ENCODE results near the gene MRPS34.
"Not testable (repeated sequence)": the region's sequence is repeated elsewhere in the genome, so short reads cannot be mapped to it uniquely, and the experiment has no call there.

The MRPS34 gene

DNA sequence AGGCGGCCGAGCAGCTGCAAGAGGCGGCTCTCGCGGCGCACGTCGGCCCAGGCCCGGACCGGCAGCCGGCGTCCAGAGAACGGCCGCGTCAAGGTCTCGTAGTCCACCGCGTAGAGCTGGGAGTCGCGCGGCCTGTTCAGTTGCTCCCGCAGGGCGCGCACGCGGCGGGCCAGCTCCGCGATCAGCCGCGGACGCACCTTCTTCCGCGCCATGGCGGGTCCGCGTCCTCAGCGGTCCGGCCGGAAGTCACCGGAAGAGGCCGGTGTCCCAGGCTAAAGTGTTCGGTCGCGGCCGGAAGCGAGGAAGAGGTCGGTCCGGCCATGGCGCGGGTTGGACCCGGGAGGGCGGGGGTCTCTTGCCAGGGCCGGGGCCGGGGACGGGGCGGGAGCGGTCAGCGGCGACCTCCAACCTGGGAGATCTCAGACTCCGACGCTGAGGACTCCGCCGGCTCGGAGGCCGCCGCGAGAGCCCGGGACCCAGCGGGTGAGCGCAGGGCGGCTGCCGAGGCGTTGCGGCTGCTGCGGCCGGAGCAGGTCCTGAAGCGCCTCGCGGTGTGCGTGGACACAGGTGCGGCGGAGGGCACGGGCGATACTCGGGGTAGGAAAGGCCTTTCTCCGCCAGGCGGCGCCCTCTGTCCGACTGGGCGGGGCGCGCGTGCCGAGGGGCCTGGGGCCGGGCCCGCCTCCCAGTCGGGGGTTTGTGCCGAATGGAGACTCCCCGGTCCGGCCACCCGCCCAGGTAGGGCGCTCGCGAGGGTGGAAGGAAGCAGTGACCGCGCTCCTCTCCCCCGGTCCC, at the start of gene MRPS34:
MRPS34 (minus strand) TSS at position 227 of the 795 bp plus-strand sequence; CDS start at position 212, 15 bp downstream.
- peak; percentile 57 to 61 for DNase-seq (ENCODE audit: low read depth in 2 of 2, low spot score in 1 of 2)

DNA sequence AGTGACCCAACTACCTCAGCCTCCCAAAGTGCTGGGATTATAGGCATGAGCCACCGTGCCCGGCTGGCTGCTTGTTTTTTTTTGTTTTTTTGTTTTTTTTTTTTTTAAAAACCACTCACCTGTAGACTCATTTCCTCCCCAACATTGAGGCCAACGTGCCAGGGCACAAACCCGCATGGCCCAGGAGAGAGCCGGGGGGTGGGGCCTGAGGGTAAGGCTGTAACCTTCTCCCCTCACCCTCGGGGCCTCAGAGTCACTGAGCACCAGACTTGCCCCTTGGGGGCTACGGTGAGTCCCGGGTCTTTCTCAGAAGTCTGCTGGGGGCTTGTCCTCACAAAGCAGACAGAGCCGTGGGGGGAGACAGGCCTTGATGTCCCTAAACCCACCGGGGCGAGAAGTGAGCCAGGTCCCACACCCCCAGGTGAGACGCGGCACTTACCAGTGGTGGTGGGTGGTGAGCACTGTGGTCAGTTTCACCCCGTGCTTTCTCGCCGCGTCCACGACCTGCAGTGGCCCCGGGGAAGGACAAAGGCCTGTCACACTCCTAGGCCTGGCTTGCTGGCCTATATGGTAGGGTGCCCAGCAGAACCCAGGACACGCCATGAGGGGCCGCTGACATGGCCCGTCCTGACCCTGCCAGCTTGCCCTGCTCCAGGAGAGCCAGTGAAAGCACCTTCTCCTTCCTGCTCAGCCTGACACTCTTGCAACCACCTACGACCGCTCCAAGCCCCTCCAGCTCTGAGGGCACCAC, 49.1 kb upstream of the MRPS34 start:
- DNase-seq (ENCODE audit: low read depth in 2 of 2, low spot score in 1 of 2): no peak

DNA sequence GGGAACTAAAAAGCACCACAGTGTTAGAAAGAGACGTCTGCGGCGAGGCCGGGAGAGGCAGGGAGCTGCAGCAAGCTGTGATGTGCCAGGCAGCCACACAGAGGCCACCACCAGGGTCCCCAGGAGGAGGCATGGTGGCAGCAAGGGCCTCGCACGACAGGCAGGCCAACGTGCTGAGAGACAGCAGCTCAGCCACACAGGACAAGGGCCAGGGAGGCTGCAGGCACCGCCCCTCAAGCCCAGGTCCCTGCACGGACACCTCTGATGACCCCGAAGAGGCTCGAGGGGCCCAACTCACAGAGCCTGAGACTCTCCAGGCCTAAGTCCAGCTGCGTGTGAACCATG, 48.0 kb upstream of the MRPS34 start:
- no peak for DNase-seq (ENCODE audit: low read depth in 2 of 2, low spot score in 1 of 2)

DNA sequence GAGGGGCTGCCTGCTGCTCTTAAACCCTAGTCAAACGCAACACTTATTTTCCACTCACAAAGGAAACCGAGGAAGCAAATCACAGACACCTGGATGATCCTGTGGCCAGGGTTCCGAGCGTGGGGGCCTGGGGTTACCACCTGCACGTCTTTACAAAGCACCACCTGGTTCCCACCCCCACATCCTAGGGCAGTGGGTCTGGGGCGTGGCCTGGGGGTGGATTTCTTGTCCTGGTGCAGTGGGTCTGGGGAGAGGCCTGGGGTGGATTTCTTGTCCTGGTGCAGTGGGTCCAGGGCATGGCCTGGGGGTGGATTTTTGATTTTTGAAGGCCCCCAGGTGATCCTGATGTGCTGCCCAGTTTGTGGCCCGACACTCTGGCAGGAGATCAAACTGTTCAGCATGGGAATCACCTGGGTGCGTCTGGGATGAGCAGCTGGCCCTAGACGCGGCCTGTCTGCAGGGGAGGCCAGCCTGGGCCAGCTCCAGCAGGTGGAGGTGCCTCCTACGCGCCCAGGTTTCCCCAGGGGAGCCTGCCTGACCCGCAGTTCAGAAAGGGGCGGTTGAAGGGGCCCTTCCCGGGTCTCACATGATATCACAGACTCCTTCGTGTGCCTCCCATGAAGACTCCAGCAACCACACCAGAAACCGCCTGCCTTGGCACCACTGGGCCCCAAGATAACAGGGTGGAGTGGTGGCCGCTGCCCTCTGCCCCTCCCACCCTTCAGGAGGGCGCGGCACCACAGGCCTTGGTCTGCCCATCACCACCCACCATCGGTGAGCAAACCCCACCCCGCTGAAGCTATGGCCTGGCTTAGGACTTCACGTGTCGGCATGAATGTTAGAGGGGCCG, 47.4 kb upstream of the MRPS34 start:
- DNase-seq (ENCODE audit: low read depth in 2 of 2, low spot score in 1 of 2): no peak

DNA sequence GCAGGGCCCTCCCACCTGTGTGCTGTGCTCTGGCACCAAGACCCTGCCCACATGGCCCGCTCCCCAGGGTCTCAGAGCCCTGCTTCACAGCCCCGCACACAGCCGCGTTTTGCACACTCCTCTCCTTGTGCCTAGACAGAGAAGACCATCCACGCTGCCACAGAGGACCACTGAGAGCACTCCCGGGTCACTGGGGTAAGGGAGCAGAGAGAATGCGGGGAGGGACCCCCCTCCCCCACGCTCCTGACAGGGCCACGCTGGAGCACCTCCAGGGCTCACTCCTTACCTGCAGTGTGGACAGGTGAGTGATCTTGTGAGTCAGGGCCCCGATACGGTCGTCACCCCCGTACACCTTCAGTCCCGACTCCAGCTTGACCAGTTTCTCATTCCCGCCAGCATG, 46.7 kb upstream of the MRPS34 start:
- no peak for DNase-seq (ENCODE audit: low read depth in 2 of 2, low spot score in 1 of 2)

DNA sequence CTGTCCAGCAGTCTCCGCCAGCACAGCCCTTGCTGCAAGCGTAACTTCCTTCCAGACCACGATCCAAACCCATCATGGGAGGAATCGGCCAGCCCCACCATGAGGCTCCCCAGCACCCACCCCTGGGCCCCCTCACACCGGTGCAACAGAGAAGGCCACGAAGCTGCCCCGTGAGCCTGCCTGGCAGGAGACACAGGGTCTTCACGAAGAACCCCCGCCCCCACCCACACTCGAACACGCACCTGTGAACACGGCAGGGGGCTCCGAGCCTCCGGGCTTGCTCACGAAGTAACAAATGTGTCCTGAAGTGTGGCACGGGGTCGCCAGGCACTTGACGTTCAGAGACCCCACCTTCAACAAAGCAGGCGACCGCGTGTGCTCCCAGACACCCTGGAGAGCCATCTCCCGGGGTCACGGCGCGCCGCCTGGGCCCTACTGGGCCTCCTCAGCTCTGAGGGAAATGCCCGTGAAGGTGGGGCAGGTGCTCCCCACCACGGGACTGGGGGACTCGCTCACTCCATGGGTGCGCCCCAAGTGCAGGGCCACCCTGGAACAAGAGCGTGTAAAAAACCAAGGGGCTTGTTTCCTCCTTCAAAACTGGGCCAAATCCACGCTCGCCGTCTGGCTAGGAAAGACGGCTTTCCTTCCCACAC, 46.1 kb upstream of the MRPS34 start:
- no peak for DNase-seq (ENCODE audit: low read depth in 2 of 2, low spot score in 1 of 2)

DNA sequence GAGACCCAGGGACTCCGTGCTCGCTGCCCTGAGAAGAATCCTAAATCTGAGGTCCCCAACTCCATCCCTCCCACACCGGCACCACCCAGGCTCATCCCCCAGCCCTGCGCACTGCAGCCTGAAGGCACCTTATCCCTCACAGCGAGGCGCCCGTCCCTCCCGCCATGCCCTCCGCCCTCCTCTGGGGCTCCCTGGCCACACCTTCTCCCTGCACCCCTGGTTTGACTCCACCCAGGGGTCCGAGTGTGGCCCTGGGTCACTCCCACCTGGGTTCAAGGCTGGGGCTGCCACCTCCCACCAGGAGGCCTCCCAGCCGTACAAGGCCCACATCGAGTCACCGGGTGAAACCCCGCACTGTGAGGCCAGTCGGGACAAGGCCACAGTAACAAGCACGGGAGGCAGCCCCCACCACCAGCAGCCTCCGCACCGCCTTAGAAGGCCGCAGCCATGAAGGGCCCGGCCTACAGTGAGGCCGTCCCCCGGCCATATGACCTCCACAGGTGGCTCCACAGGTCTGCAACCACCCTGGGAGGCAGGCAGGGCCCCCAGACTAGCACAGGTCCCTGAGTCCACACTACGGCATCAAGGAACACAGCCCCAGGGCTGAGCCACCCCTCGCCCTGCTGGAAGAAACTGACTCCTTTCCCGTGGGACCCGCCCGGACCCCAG, 45.4 kb upstream of the MRPS34 start:
- no peak for DNase-seq (ENCODE audit: low read depth in 2 of 2, low spot score in 1 of 2)

DNA sequence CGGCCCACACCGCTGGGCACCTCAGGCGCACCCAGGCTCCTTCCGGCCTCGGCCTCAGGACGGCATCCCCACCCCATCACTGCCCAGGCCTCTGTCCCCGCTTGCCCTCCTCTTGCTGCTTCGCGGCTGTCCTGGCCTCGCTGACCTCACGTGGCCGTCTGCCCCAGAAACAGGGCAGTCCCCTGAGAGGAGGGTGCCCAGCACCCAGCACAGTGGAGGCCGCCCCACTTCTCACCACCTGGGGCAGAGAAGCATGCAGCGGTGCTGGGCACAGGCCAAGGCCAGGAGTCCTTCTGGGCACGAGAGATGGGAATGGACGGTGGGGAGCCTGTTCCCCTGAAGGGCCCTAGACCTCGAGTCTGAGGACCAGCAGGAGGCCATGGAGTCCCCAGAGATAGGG, 44.8 kb upstream of the MRPS34 start:
- DNase-seq (ENCODE audit: low read depth in 2 of 2, low spot score in 1 of 2): no peak

DNA sequence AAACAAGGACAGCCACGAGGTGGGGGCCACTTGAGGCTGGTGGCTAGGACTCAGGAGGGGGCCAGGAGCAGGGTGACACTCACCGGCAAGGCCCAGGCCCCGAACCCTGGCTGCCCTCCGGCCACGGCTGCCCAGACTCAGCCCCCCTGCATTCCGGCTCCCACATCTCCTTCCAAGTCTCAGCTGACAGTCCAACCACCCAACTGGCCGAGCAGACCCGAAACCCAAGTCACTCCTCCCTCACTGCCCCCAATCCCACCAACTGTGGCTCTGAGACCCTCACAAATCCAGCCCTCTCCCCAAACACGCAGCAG, 44.3 kb upstream of the MRPS34 start:
- DNase-seq (ENCODE audit: low read depth in 2 of 2, low spot score in 1 of 2): no peak

DNA sequence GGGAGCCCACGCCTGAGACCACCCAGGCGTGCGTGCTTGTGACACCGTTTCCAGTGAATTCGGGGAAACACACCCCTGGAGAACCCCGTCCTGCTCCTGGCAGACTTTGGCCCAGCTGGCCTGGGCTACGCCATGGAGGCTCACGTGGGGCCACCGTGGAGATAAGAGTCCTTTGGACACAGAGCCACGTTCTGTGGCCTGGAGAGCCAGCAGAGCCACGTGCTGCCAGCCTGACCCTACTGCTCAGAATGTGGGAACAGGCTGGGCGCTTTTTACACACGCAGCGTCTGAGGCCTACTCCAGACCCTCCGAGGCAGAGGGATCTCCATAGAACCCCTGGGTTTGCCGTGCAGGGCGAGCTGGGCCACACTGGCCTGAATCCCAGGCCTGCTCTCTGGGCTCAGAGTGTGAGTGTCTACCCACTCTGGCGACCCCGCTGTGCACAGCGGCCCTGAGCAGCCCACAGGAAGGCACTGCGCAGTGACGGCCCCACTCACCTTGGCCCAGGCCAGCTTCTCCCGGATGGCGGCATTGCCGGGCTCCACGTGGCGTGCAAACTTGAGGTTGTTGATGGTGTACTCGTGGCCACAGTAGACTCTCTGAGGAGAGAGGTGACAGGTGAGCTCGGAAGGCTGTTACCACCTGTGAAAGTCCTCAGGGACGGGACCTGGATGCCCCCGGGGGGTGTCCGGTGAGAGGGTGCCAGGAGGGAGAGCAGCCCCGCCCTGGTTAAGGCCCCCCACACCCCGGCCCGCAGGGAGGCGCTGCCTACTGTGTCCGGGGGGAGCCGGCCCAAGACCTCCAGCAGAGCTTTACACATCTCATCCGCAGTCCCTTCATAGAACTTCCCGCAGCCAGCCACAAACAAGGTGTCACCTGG, 43.7 kb upstream of the MRPS34 start:
- DNase-seq (ENCODE audit: low read depth in 2 of 2, low spot score in 1 of 2): no peak

DNA sequence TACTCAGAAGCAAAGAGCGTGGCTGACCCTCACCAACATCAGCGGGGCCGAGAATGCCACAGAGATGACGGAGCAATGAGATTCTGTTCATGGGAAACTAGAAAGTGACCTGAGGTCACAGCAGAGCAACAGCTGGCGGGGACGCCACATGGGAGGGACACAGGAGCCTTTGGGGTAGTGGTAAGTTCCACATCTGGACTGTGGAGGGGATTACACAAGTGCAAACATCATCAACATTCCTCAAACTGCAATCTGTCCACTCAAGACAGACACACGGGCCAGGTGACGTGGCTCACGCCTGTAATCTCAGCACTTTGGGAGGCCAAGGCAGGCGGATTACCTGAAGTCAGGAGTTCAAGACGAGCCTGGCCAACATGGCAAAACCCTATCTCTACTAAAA, 42.5 kb upstream of the MRPS34 start:
- DNase-seq (ENCODE audit: low read depth in 2 of 2, low spot score in 1 of 2): no peak

DNA sequence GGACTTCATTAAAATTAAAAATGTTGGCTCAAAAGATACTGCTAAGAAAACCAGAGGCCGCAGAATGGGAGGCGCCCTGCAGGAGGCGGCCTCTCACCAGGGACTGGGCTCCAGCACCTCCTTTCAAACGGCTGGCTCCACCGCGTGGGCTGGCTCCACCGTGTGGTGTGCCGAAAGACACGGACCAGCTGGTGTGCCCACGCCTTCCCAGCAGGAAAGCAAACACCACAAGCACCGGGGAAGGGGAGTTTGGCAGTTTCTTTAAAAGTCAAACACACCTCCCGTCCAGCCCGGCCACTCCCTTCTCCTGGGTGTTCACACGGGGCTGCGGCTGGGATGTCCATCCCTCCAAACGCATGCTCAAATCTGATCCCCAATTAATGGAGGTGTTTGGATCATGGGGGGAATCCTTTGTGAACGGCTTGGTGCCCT, 39.8 kb upstream of the MRPS34 start:
- DNase-seq (ENCODE audit: low read depth in 2 of 2, low spot score in 1 of 2): no peak

DNA sequence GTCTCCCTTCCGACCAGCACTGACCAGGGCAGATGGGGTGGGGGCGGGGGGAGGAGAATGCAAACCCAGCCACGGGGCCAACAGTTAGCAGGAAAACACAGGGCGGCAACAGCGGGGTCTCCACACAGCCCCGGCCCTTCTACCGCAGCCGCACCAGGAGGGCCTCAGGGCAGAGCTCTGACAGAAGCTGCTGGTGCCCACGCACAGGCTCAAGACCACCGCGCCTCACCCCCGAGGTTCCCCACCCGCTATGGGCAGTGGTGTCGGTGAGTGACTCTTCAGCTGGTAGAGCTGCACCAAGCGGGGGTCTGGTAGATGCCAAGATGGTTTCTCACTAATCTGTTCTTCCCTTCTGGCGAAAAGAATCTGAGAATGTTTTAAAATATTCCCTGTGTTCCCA, 37.6 kb upstream of the MRPS34 start:
- DNase-seq (ENCODE audit: low read depth in 2 of 2, low spot score in 1 of 2): no peak

DNA sequence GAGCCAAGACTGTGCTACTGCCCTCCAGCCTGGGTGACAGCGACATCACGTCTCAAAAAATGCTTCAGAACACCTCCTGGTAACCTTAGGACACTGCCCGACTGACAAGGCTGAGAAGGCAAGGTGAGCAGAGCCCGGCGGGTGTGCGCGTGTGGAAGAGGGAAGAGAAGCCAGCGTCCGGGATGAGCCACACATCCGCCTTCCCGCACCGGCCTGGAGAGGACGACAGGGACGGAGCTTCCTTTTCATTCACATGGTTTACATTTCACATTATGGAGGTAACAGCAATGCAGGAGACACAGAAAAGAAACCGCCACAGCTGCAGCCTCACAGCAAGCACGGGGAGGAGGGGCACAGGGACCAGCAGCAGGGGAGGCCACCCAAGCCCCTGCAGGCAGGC, 37.2 kb upstream of the MRPS34 start:
- no peak for DNase-seq (ENCODE audit: low read depth in 2 of 2, low spot score in 1 of 2)

DNA sequence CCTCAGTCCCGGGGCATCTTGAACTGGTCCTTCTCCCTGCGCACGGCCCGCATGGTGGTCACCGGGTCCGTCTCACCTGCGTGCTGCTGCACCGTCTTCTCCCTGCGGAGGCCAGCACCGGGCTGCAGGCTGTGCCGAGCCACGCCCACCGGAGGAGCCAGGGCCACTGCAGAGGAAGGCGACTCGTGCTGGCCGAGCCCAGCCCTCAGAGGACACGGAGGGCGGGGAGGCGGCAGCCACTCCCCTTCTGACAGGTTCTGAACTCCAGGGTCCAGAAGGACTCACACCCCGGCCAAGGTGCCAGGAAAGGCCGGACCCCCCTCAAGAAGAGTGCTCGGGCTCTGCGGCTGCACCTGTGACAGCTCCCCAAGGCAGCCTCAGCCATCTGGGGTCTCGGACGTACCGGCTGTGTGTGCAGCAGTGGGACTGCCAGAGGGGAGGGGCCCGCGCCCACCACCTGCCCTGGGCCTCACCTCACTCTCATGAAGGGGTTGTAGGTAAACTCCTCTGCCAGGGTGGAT, 36.4 kb upstream of the MRPS34 start:
- no peak for DNase-seq (ENCODE audit: low read depth in 2 of 2, low spot score in 1 of 2)

DNA sequence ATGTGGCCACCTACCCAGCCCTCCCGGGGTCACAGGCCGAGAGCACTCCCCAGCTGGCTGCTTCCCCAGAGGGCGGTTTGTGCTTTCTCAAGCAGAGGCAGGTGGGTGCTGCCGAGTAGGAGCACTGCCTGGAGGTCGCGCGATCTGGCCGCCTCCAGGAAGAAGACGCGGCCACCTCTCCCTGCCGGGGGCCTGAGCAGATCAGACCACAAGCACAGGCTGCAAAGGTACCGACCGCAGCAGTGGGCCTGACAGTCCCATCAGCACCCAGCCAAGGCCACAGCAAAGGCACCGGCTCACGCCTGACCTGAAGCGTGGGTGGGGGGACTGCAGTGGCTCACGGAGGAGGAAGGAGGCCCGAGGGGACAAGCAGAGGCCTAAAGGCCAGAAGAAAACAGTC, 35.8 kb upstream of the MRPS34 start:
- no peak for DNase-seq (ENCODE audit: low read depth in 2 of 2, low spot score in 1 of 2)

DNA sequence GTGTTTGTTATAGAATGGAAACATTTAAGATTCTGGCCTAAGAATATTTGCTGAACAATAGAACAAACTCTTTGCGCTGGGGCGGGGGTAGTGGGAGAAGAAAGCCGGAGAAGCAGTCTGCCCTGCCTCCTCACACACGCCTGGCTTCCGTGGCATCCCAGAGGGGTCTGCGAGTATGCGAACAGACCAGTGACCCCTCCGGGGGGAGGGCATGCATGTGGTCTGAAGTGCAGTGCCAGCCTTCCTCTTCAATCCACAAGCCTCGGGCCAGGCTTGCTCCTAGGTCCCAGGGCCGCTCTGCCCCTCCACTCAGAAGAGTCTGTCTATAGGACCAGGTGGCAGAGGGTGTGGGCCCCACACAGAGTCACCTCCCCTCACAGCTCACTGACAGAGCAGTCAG, 34.7 kb upstream of the MRPS34 start:
- DNase-seq (ENCODE audit: low read depth in 2 of 2, low spot score in 1 of 2): no peak

DNA sequence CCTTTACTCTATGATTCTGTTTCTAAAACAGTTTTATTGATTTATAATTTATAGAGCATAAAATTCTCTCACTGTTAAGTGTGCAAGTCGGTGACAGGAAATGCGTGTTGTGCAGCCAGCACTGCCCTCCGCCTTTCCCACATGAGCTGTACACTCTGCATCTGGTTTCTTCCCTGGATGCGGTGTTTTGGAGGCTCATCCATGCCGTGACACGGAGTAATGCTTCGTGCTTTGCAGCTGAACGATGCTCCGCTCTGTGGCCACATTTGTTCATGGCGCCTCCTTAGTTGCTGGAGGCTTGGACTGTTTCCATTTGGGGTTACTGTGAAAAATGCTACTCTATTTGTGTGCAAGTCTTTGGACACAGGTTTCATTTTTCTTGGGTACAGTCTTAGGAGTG, 27.8 kb upstream of the MRPS34 start:
- DNase-seq (ENCODE audit: low read depth in 2 of 2, low spot score in 1 of 2): no peak

DNA sequence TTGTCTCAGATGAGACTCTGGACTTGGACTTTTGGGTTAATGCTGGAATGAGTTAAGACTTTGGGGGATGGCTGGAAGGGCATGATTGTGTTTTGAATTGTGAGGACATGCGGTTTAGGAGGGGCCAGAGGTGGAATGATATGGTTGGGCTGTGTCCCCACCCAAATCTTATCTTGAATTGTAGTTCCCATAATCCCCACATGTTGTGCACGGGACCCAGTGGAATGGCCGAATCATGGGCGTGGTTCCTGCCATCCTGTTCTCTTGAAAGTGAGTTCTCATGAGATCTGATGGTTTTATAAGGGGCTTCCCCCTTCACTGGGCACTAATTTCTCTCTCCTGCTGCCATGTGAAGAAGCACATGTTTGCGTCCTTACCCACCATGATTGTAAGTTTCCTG, 26.3 kb upstream of the MRPS34 start:
- not testable (repeated sequence) for DNase-seq (ENCODE audit: low read depth in 2 of 2, low spot score in 1 of 2)
